ENCODE data around the gene OMG.
"Not testable (repeated sequence)": the region's sequence is repeated elsewhere in the genome, so short reads cannot be mapped to it uniquely, and the experiment has no call there.

Gene OMG

GRCh38 chr17:31262923-31263322 is 34.1 kb downstream of the OMG start:
- DNase-seq (ENCODE audit: low spot score), result not testable (repeated sequence)

DNA sequence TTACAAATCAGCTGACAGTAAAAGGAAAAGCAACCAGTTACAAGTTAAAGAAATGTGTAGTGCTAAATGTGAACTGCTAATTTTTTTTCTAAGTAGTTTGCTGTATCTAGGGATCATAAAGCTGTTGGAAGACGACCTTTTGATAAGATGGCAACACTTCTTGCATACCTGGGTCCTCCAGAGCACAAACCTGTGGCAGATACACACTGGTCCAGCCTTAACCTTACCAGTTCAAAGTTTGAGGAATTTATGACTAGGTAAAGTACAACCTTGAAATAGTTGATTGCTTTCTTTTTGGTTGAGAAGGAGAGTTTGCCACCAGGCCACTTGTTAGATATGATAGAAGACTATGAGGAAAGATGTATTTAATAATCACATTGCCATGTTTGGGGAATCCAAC is 35.4 kb downstream of the OMG start:
- no peak for DNase-seq (ENCODE audit: low spot score)

DNA sequence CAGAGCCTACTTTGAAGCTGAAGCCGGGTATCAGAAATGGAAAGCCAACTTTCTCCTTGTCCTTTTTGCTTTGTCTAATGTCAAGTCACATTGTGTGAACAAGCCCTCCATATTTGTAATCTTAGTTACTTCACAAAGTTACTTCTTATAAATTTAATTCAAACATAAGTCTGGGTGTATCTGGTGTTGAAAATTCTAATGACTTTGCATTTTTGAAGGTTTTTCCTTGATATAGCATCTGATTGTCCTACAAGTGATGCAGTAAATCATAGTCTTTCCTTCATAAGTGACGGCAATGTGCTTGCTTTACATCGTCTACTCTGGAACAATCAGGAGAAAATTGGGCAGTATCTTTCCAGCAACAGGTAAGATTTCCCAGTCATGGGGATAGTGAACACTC is 36.9 kb downstream of the OMG start:
- no peak for DNase-seq (ENCODE audit: low spot score)

DNA sequence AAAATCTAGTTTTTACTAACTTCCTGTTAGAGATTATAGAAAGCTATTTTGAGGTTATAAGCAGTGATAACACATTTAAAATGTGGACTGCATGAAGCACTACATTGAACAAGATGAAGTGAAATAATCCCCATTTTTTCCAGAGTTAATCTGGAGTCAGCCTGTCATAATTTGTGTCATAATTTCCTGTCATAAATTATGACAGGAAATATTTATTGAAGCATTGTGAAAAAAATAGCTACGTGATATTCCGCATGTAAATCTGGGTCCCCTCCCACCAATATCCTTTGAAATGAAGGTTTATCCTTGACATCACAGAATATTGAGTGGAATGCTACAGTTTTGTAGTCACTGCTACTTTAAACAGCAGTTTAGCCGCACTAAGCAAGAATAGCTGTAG is 40.1 kb downstream of the OMG start:
- DNase-seq (ENCODE audit: low spot score), result no peak

GRCh38 chr17:31254654-31255053 is 42.4 kb downstream of the OMG start:
- DNase-seq (ENCODE audit: low spot score), result no peak

DNA sequence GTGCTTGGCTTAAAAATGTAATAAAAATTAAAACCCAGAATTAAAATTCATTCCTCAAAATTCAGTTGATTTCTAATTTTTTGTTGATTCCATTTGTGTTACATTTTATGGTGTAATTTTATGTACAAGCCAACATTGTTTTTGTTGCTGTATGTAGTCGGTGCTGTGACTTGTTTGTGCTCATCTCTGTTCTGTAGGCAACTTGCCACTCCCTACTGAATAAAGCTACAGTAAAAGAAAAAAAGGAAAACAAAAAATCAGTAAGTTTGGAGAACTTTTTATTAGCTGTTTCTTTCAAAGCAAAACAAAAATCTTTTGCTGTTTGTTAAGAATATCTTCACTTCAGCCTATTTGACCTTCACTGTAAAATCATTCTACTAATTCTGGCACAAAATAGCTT is 44.3 kb downstream of the OMG start:
- DNase-seq (ENCODE audit: low spot score), result no peak

DNA sequence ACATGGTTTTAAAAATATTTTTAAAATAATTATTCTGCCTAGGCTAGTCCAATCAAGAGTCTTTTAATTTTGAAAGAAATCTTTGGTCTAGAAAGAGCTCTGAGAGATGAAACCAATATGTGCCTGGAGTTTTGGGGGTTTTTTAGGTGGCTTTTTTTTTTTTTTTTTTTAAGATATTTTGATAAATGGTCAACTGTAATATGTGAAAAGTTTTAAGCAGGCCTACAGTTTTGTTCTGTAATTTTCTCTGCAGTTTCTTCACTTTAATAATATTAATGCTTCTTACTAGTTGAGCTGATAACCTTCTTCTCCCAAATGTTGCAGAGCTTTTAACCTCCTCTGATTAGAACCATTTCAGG is 45.1 kb downstream of the OMG start:
- DNase-seq (ENCODE audit: low spot score), result no peak

DNA sequence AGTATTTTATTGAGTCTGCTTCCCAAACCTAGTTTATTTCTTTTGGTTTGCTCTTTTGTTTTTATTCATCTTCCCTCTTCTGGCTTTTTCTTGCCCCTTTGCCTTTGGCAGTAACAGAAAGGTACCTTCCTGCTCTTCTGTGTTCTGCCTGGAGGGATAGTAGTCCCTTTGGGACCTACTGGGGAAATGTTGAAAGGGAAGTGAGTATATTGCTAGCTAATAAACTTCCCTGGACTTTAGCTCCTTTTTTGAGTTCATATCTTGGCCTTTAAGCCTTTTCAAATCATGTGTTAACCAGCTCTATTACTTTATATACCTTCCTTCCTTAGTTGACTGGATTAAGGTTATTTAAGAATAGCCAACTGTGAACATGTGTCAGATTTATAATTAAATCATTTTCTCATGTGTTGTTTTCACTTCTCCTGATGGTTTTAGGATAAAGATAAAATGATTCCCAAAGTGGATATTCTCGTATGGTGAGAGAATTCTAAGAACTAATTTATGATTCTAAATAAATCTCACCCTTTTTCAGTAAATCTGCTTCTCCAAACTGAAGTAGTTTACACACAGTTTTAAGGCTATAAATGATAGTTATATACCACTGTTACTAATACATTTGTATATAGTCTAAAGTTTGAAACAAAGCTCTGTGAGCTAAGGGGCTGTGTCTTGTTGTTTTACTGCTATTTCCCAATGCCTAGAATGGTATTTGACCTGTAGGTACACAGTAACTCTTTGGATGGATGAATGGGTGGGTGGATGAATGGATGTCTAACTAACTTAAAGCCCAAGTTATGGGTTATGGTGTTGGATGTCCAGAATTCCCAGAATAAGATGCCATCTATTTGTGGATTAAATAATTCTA is 45.7 kb downstream of the OMG start:
- DNase-seq (ENCODE audit: low spot score), result no peak

GRCh38 chr17:31250229-31250628 is 46.8 kb downstream of the OMG start:
- DNase-seq (ENCODE audit: low spot score), result no peak

GRCh38 chr17:31249835-31250141 is 47.3 kb downstream of the OMG start:
- DNase-seq (ENCODE audit: low spot score), result no peak

DNA sequence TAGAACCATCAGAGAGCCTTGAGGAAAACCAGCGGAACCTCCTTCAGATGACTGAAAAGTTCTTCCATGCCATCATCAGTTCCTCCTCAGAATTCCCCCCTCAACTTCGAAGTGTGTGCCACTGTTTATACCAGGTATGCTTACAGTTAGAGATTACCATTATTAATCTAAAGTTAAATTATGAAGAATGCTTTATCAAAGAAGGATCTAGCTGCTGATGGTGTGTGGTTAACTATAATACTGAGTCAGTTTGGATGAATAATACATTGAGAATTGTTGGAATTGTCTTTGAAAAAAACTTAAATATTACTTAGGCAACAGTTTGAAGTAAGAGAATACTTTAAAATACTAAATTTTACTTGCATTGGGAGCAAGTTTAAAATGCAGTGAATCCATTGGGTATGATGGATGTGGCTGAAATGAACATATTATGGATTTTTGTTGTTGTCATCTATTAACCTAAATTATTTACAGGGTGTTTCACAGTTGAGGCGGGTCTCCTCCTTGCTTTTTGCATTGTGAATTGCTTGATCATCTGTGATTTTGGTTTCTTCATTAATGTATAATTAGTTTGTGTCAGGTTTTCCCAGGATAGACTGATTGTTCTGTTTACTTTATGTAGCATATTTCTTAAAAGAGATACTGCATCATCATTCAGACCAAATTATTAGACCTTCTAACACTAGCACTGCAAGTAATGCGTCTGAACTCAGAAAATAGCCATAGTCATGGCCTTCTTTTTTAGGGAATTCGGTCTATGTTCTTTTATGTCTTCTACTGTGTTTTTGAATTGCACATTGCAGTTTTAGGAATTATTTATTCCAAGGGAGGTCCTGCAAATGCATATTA is 47.8 kb downstream of the OMG start:
- DNase-seq (ENCODE audit: low spot score), result no peak

Data from CD4-positive, alpha-beta T cell treated with Interleukin-2 at 100 ng/mL for 4 hours (primary cell).